C4-2B (cell line): ENCODE results near the gene POR.

Experiments used
- CTCF ChIP-seq: fragments of 450-650 bp; conservative IDR thresholded peaks from 2 replicates; pipeline ENCODE4 v1.5.1; 2017; ENCODE audit warnings: mild to moderate bottlenecking
- ZFX ChIP-seq: fragments of 450-650 bp; IDR thresholded peaks from 2 replicates; pipeline ENCODE4 v1.6.1; 2017

- TF ChIP-seq CTCF (no peak), ZFX (no peak)
These were observed 35.2 kb downstream of the POR start for GRCh38 chr7:75950111-75950681.
